Measurements from ENCODE around the gene LHFPL4. TPM values are rescaled to one million over a fixed set of nuclear protein-coding genes. Genes with fewer than 3 reads are reported as not detected.
"Not testable (repeated sequence)": the region's sequence is repeated elsewhere in the genome, so short reads cannot be mapped to it uniquely, and the experiment has no call there.

The LHFPL4 gene
- total RNA-seq, 1 experiment from 2014 or later = not detected

- DNase-seq (ENCODE audit: low read depth) = no peak
Measured at GRCh38 chr3:9542182-9542581, 11.4 kb downstream of the LHFPL4 start.

- no peak for DNase-seq (ENCODE audit: low read depth)
Measured at GRCh38 chr3:9536212-9536611, 17.4 kb downstream of the LHFPL4 start.

GRCh38 chr3:9534429-9534828, 19.2 kb downstream of the LHFPL4 start:
- no peak for DNase-seq (ENCODE audit: low read depth)

GRCh38 chr3:9525078-9525477, 28.5 kb downstream of the LHFPL4 start:
- no peak for DNase-seq (ENCODE audit: low read depth)

GRCh38 chr3:9514956-9515355, 38.7 kb downstream of the LHFPL4 start:
- no peak for DNase-seq (ENCODE audit: low read depth)

- DNase-seq (ENCODE audit: low read depth) = no peak
Measured at GRCh38 chr3:9514306-9514705, 39.3 kb downstream of the LHFPL4 start.

GRCh38 chr3:9512456-9513045, 41.1 kb downstream of the LHFPL4 start:
- DNase-seq (ENCODE audit: low read depth) = no peak

- DNase-seq (ENCODE audit: low read depth) = no peak
Measured at GRCh38 chr3:9508781-9509180, 44.8 kb downstream of the LHFPL4 start.

GRCh38 chr3:9507586-9508578, 45.7 kb downstream of the LHFPL4 start:
- DNase-seq (ENCODE audit: low read depth) = no peak

- DNase-seq (ENCODE audit: low read depth) = peak; percentile 73
Measured at GRCh38 chr3:9503283-9503682, 50.3 kb downstream of the LHFPL4 start.

GRCh38 chr3:9501226-9501625, 52.4 kb downstream of the LHFPL4 start:
- DNase-seq (ENCODE audit: low read depth) = no peak

GRCh38 chr3:9500108-9501050, 53.2 kb downstream of the LHFPL4 start:
- DNase-seq (ENCODE audit: low read depth) = peak; percentile 37

GRCh38 chr3:9499455-9500107, 54.0 kb downstream of the LHFPL4 start:
- no peak for DNase-seq (ENCODE audit: low read depth)

GRCh38 chr3:9498781-9499180, 54.8 kb downstream of the LHFPL4 start:
- no peak for DNase-seq (ENCODE audit: low read depth)

GRCh38 chr3:9497821-9498565, 55.6 kb downstream of the LHFPL4 start:
- peak; percentile 41 for DNase-seq (ENCODE audit: low read depth)

- DNase-seq (ENCODE audit: low read depth) = no peak
Measured at GRCh38 chr3:9496893-9497292, 56.7 kb downstream of the LHFPL4 start.

- DNase-seq (ENCODE audit: low read depth) = not testable (repeated sequence)
Measured at GRCh38 chr3:9494036-9494435, 59.6 kb downstream of the LHFPL4 start.

GRCh38 chr3:9491506-9491905, 62.1 kb downstream of the LHFPL4 start:
- no peak for DNase-seq (ENCODE audit: low read depth)

- DNase-seq (ENCODE audit: low read depth) = no peak
Measured at GRCh38 chr3:9485248-9485647, 68.4 kb downstream of the LHFPL4 start.

GRCh38 chr3:9480265-9480664, 73.4 kb downstream of the LHFPL4 start:
- DNase-seq (ENCODE audit: low read depth) = no peak

Measured in HT1080 (cell line).